HEK293 (cell line): ENCODE results near the gene ZBTB43.
A peak's percentile ranks its signal among the peaks of the same experiment; 100 is the strongest.

Experiments used
- CTCF ChIA-PET: fragments of 350-600 bp; formaldehyde crosslinking; extraction: SDS; loops from one replicate; lab custom pipeline; 2021; ENCODE audit warnings: antibody characterized with exemption; lab: Yijun Ruan, JAX
- POLR2A ChIA-PET: fragments of 300-600 bp; formaldehyde crosslinking; extraction: SDS; loops from one replicate; lab custom pipeline; 2020; ENCODE audit warnings: antibody characterized with exemption, inconsistent platforms; lab: Yijun Ruan, JAX
- H3K27ac ChIP-seq: fragments of 200-500 bp; sonication (Bioruptor generic); 2 replicates; pipeline ENCODE4 v1.5.1; 2014; ENCODE audit warnings: low read depth, low read length, control low read depth, inconsistent platforms; ENCODE audit errors: extremely low read depth
- H3K36me3 ChIP-seq, 2 experiments: fragments of 200-500 bp in 1 of 2; sonication (Bioruptor generic) in 1 of 2; 1 replicate in 1 of 2; 2 replicates in 1 of 2; pipeline ENCODE4 v1.5.1; 2014 to 2017; ENCODE audit warnings: inconsistent platforms in 2 of 2, low read length in 2 of 2; ENCODE audit not compliant: control insufficient read depth in 2 of 2, insufficient read depth in 1 of 2
- H3K4me1 ChIP-seq: fragments of 200-500 bp; sonication (Bioruptor generic); 2 replicates; pipeline ENCODE4 v1.5.1; 2014; ENCODE audit warnings: mild to moderate bottlenecking, low read length, inconsistent platforms; ENCODE audit not compliant: control insufficient read depth, insufficient read depth
- H3K4me3 ChIP-seq: 2 replicates; pipeline ENCODE4 v1.5.1; 2011; ENCODE audit warnings: low read depth, mild to moderate bottlenecking, control low read depth, low read length, moderate library complexity
- H3K9me3 ChIP-seq: fragments of 200-500 bp; sonication (Bioruptor generic); 2 replicates; pipeline ENCODE4 v1.5.1; 2014; ENCODE audit warnings: low read depth, low read length, inconsistent platforms; ENCODE audit not compliant: control insufficient read depth, insufficient read depth
- OVOL3 ChIP-seq: fragments of 450-650 bp; formaldehyde crosslinking; IDR thresholded peaks from 2 replicates; pipeline ENCODE4 v1.5.1; 2016; ENCODE audit warnings: missing biosample characterization, missing genetic modification characterization
- PRDM1 ChIP-seq: fragments of 450-650 bp; formaldehyde crosslinking; IDR thresholded peaks from 2 replicates; pipeline ENCODE4; 2016; ENCODE audit warnings: missing biosample characterization, missing genetic modification characterization
- ZFP41 ChIP-seq: fragments of 450-650 bp; formaldehyde crosslinking; IDR thresholded peaks from 2 replicates; pipeline ENCODE4 v1.5.1; 2016; ENCODE audit warnings: missing biosample characterization, missing genetic modification characterization, borderline replicate concordance
- ZNF140 ChIP-seq: fragments of 450-650 bp; formaldehyde crosslinking; IDR thresholded peaks from 2 replicates; pipeline ENCODE4 v1.5.1; 2016; ENCODE audit warnings: missing biosample characterization, missing genetic modification characterization
- ZNF23 ChIP-seq: fragments of 450-650 bp; formaldehyde crosslinking; IDR thresholded peaks from 2 replicates; pipeline ENCODE4 v1.5.1; 2016; ENCODE audit warnings: missing biosample characterization, missing genetic modification characterization, borderline replicate concordance
- ZNF391 ChIP-seq: fragments of 450-650 bp; formaldehyde crosslinking; IDR thresholded peaks from 2 replicates; pipeline ENCODE4 v1.5.1; 2016; ENCODE audit warnings: low read depth, missing biosample characterization, missing genetic modification characterization, borderline replicate concordance
- ZNF473 ChIP-seq: fragments of 450-650 bp; formaldehyde crosslinking; IDR thresholded peaks from 2 replicates; pipeline ENCODE4 v1.5.1; 2017; ENCODE audit warnings: missing biosample characterization, missing genetic modification characterization
- ZNF48 ChIP-seq: fragments of 450-650 bp; formaldehyde crosslinking; IDR thresholded peaks from 2 replicates; pipeline ENCODE4 v1.5.1; 2016; ENCODE audit warnings: missing biosample characterization, missing genetic modification characterization
- ZNF585B ChIP-seq: fragments of 450-650 bp; formaldehyde crosslinking; IDR thresholded peaks from 2 replicates; pipeline ENCODE4 v1.5.1; 2016; ENCODE audit warnings: missing biosample characterization, missing genetic modification characterization
- ZNF660 ChIP-seq: fragments of 450-650 bp; IDR thresholded peaks from 2 replicates; pipeline ENCODE4 v1.5.1; 2018; ENCODE audit warnings: missing biosample characterization, mild to moderate bottlenecking, missing genetic modification characterization
- ZNF677 ChIP-seq: fragments of 450-650 bp; IDR thresholded peaks from 2 replicates; pipeline ENCODE4 v1.5.0; 2018; ENCODE audit warnings: missing biosample characterization, mild to moderate bottlenecking, missing genetic modification characterization, moderate library complexity
- ZNF830 ChIP-seq: fragments of 450-650 bp; IDR thresholded peaks from 2 replicates; pipeline ENCODE4 v1.5.0; 2018; ENCODE audit warnings: missing biosample characterization, missing genetic modification characterization, low read depth, mild to moderate bottlenecking, moderate library complexity
- ZNF837 ChIP-seq: fragments of 450-650 bp; formaldehyde crosslinking; IDR thresholded peaks from 2 replicates; pipeline ENCODE4 v1.5.1; 2016; ENCODE audit warnings: missing biosample characterization, missing genetic modification characterization
- TF ChIP-seq, protein P1 (sequence below): fragments of 450-650 bp; formaldehyde crosslinking; IDR thresholded peaks from 2 replicates; pipeline ENCODE4 v1.5.1; 2016; ENCODE audit warnings: missing biosample characterization, missing genetic modification characterization
- TF ChIP-seq, protein P2 (sequence below): fragments of 450-650 bp; formaldehyde crosslinking; IDR thresholded peaks from 2 replicates; pipeline ENCODE4 v1.5.1; 2016; ENCODE audit warnings: missing biosample characterization, missing genetic modification characterization
- TF ChIP-seq, protein P3 (sequence below): fragments of 450-650 bp; IDR thresholded peaks from 2 replicates; pipeline ENCODE4 v1.5.1; 2018; ENCODE audit warnings: missing biosample characterization, missing genetic modification characterization

ZBTB43 gene

DNA sequence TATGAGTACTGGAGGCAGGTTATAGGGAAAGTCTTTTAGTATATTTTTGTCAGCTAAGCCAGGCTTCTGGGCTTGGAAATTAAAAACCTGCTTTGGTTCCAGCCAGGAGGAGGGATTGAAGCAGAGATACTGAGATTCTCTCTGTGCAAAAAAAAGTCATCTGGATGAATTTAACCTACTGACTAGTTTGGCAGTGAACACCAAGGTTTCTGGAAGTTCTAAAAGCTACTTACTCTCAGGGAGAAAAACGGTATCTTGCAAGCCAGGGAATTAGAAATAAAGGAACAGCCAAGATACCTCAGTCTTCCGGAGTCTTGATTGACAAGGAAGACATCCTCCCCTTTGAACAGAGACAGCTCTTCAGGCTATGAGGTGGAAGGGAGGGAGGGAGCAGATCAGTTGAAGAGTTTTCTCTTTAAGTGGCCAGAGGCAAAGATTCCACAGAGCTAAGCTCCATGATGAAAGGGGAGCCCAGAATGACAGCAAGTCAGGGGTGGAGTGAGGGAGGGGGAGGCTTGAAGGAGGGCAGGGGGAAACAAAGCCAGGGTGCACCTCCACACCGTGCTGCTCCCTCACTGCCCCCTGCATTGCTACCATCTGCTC is 47.3 kb downstream of the ZBTB43 start (continued):
- TF ChIP-seq ZNF837 (tag by site-specific recombination) (no peak), ZNF23 (tag by site-specific recombination) (no peak), OVOL3 (tag by site-specific recombination) (no peak)
- TF ChIP-seq, protein P1, sequence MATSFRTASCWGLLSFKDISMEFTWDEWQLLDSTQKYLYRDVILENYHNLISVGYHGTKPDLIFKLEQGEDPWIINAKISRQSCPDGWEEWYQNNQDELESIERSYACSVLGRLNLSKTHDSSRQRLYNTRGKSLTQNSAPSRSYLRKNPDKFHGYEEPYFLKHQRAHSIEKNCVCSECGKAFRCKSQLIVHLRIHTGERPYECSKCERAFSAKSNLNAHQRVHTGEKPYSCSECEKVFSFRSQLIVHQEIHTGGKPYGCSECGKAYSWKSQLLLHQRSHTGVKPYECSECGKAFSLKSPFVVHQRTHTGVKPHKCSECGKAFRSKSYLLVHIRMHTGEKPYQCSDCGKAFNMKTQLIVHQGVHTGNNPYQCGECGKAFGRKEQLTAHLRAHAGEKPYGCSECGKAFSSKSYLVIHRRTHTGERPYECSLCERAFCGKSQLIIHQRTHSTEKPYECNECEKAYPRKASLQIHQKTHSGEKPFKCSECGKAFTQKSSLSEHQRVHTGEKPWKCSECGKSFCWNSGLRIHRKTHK = no peak
- TF ChIP-seq, all 188 proteins: peak for 0

DNA sequence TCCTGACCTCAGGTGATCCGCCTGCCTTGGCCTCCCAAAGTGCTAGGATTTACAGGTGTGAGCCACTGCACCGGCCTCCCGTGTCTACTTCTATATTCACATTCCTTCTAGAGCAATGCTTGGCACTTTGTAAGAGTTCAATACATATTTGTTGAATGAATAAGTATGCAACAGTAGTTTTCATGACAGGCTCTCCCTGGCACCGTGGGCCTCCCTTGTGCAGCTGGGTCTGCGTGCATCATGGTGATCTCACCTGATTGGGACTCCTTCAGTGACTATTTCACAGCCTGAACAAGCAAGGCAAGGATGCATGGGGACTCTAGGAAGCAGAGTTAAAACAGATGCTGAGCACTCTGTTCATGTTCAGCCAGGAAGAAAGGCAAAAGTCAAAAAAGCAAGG is 48.8 kb downstream of the ZBTB43 start:
- H3K4me1 ChIP-seq = no peaks in the 10 kb centered on the region
- CTCF ChIA-PET = no interaction called here

DNA sequence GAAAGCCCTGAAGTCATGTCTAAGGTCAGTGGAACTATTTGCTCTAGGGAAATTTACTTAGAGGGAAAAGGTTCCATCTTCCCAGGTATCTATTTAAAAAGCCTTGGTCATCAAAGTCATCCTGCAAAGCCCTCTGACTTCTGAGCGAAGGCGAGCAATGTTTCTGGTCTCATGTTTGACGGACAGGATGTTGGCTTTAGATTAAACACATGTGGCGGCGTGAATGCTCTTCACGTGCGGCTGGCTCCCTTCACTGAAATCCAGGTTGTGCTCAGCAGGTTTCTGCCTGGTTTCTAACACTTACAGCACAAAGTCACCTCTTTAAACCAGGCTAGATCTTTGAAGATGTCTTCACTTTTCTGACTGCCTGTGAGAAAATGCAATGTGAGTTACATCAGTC is 49.9 kb downstream of the ZBTB43 start:
- Histone ChIP-seq H3K9me3 (no peaks in the 10 kb centered on the region), H3K27ac (no peak overlapping the region), H3K36me3 (no peaks in the 10 kb centered on the region), H3K4me3 (no peak overlapping the region), H3K4me1 (no peaks in the 10 kb centered on the region)
- POLR2A ChIA-PET = no interaction called here
- no peak for TF ChIP-seq ZNF140
- no peak for TF ChIP-seq ZNF473 (tag by site-specific recombination)
- no peak for TF ChIP-seq ZNF585B (tag by site-specific recombination)
- no peak for TF ChIP-seq ZNF677 (tag by site-specific recombination)
- TF ChIP-seq ZNF48 (tag by site-specific recombination) = no peak
- no peak for TF ChIP-seq ZNF391 (tag by site-specific recombination)
- no peak for TF ChIP-seq ZNF830 (tag by site-specific recombination)
- CTCF ChIA-PET = no interaction called here

More for the DNA sequence above, 48.8 kb downstream of the ZBTB43 start:
- no peak overlapping the region for H3K4me3 ChIP-seq
- no peak overlapping the region for H3K27ac ChIP-seq
- POLR2A ChIA-PET = no interaction called here
- TF ChIP-seq ZFP41 (tag by site-specific recombination) = no peak
- 0 out of 2 replicates have a peak, but pooled peaks have one; percentile 36 for TF ChIP-seq ZNF660
- no peaks in the 10 kb centered on the region for H3K9me3 ChIP-seq
- no peaks in the 10 kb centered on the region for H3K36me3 ChIP-seq

DNA sequence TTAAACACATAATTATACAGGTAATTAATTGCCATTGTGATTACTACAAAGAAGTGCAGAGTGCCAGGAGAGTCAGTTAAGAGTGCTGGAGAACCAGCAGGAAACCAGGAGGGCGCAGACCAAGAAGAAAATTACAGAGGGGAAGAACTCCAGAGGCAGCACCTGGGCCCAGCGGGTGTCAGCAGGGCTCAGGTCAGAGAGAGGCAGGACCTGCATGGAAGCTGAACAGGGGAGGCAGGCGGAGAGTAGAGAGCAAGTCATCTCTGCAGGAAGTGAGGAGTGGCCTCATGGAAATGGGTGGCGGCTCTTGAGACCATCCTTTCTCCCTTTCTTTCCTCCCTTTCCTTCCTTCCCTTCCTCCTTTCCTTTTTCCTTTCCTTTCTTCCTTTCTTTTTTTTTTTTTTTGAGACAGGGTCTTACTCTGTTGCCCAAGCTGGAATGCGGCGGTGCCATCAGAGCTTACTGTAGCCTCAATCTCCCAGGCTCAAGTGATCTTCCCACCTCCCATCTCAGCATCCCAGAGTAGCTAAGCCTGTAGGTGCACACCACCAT is 51.6 kb downstream of the ZBTB43 start:
- TF ChIP-seq, protein P2, sequence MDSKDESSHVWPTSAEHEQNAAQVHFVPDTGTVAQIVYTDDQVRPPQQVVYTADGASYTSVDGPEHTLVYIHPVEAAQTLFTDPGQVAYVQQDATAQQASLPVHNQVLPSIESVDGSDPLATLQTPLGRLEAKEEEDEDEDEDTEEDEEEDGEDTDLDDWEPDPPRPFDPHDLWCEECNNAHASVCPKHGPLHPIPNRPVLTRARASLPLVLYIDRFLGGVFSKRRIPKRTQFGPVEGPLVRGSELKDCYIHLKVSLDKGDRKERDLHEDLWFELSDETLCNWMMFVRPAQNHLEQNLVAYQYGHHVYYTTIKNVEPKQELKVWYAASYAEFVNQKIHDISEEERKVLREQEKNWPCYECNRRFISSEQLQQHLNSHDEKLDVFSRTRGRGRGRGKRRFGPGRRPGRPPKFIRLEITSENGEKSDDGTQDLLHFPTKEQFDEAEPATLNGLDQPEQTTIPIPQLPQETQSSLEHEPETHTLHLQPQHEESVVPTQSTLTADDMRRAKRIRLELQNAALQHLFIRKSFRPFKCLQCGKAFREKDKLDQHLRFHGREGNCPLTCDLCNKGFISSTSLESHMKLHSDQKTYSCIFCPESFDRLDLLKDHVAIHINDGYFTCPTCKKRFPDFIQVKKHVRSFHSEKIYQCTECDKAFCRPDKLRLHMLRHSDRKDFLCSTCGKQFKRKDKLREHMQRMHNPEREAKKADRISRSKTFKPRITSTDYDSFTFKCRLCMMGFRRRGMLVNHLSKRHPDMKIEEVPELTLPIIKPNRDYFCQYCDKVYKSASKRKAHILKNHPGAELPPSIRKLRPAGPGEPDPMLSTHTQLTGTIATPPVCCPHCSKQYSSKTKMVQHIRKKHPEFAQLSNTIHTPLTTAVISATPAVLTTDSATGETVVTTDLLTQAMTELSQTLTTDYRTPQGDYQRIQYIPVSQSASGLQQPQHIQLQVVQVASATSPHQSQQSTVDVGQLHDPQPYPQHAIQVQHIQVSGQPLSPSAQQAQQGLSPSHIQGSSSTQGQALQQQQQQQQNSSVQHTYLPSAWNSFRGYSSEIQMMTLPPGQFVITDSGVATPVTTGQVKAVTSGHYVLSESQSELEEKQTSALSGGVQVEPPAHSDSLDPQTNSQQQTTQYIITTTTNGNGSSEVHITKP = peak; percentile 48
- peak; percentile 97 for TF ChIP-seq PRDM1 (tag by site-specific recombination)
- TF ChIP-seq, protein P3, sequence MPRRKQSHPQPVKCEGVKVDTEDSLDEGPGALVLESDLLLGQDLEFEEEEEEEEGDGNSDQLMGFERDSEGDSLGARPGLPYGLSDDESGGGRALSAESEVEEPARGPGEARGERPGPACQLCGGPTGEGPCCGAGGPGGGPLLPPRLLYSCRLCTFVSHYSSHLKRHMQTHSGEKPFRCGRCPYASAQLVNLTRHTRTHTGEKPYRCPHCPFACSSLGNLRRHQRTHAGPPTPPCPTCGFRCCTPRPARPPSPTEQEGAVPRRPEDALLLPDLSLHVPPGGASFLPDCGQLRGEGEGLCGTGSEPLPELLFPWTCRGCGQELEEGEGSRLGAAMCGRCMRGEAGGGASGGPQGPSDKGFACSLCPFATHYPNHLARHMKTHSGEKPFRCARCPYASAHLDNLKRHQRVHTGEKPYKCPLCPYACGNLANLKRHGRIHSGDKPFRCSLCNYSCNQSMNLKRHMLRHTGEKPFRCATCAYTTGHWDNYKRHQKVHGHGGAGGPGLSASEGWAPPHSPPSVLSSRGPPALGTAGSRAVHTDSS (tag by site-specific recombination) = no peak
- TF ChIP-seq, all 188 proteins: peak for 2
- Histone ChIP-seq H3K9me3 (no peaks in the 10 kb centered on the region), H3K27ac (no peak overlapping the region), H3K4me1 (no peaks in the 10 kb centered on the region), H3K36me3 (no peaks in the 10 kb centered on the region), H3K4me3 (no peak overlapping the region)
- CTCF ChIA-PET = no interaction called here
- POLR2A ChIA-PET = no interaction called here
